B cell (primary cell): ENCODE measurements around the gene LMO7. TPM values are rescaled to one million over a fixed set of nuclear protein-coding genes. Genes with fewer than 3 reads are reported as not detected.

ENCODE experiments used
- ATAC-seq: fragments of 200-7000 bp; cut with Tn5 transposase; one replicate; pipeline ENCODE4 v1.10.0; 2021; ENCODE audit warnings: low read depth, mild to moderate bottlenecking, moderate number of reproducible peaks, moderate library complexity
- CTCF ChIA-PET: fragments of 350-600 bp; sonication (Branson Sonifier 250); formaldehyde crosslinking; loops from one replicate; lab custom pipeline; 2021; ENCODE audit warnings: antibody characterized with exemption, inconsistent platforms; lab: Charles Lee
- POLR2A ChIA-PET: fragments of 350-600 bp; sonication (Branson Sonifier 250); formaldehyde crosslinking; loops from one replicate; lab custom pipeline; 2021; ENCODE audit warnings: antibody characterized with exemption; lab: Charles Lee
- DNase-seq: peaks from one replicate; pipeline ENCODE4 v3.0.0; 2013
- H2AFZ ChIP-seq: 2 replicates; pipeline ENCODE4 v1.6.1; 2012; ENCODE audit warnings: mild to moderate bottlenecking, low read depth, low read length; ENCODE audit not compliant: insufficient read depth, poor library complexity, severe bottlenecking
- H3K27ac ChIP-seq, 2 donors: 1 replicate in 1 of 2; 2 replicates in 1 of 2; pipeline ENCODE4 v1.5.1; 2012 to 2013; ENCODE audit warnings: low read length in 2 of 2, mild to moderate bottlenecking in 2 of 2, moderate library complexity in 1 of 2
- H3K27me3 ChIP-seq, 4 experiments: fragments of 200-600 bp in 1 of 4; sonication (generic) in 1 of 4; replicated peaks in 1 of 4; 1 replicate in 2 of 4; 2 replicates in 2 of 4; pipeline versions ENCODE4 v1.6.1 to v1.7.0; 2013 to 2016; ENCODE audit warnings: low read length in 3 of 4, mild to moderate bottlenecking in 2 of 4, mixed read lengths in 1 of 4, moderate library complexity in 1 of 4; ENCODE audit not compliant: insufficient read depth in 4 of 4, control insufficient read depth in 3 of 4; ENCODE audit errors: control extremely low read depth in 1 of 4
- H3K36me3 ChIP-seq, 2 experiments: replicated peaks in 1 of 2; 1 replicate in 1 of 2; 2 replicates in 1 of 2; pipeline versions ENCODE4 v1.6.1 to v1.7.1; 2013; ENCODE audit warnings: low read length in 1 of 2; ENCODE audit not compliant: insufficient read depth in 2 of 2, control insufficient read depth in 1 of 2; ENCODE audit errors: control extremely low read depth in 1 of 2, extremely low read depth in 1 of 2
- H3K4me1 ChIP-seq, 2 donors: fragments of 200-600 bp in 1 of 2; sonication (generic) in 1 of 2; 1 replicate in 1 of 2; 2 replicates in 1 of 2; pipeline versions ENCODE4 v1.5.1 to v1.6.1; 2013 to 2017; ENCODE audit warnings: low read length in 2 of 2; ENCODE audit not compliant: control insufficient read depth in 2 of 2, insufficient read depth in 2 of 2
- H3K4me2 ChIP-seq: replicated peaks from 2 replicates; pipeline ENCODE3; 2012; ENCODE audit warnings: mild to moderate bottlenecking, low read depth, low read length; ENCODE audit not compliant: poor library complexity, severe bottlenecking
- H3K4me3 ChIP-seq, 5 experiments: fragments of 200-600 bp in 1 of 5; sonication (generic) in 1 of 5; 1 replicate in 3 of 5; 2 replicates in 2 of 5; pipeline versions ENCODE4 v1.5.1 to v1.7.0; 2011 to 2016; ENCODE audit warnings: low read length in 4 of 5, mild to moderate bottlenecking in 4 of 5, low read depth in 2 of 5, control low read depth in 1 of 5, moderate library complexity in 1 of 5; ENCODE audit not compliant: insufficient read depth in 1 of 5; ENCODE audit errors: control extremely low read depth in 1 of 5, extremely low read depth in 1 of 5
- H3K79me2 ChIP-seq: fragments of 200-600 bp; sonication (generic); one replicate; pipeline ENCODE4 v1.6.0; 2016; ENCODE audit warnings: low read length; ENCODE audit not compliant: control insufficient read depth, insufficient read depth
- H3K9ac ChIP-seq: fragments of 200-600 bp; sonication (generic); 2 replicates; pipeline ENCODE4 v1.6.1; 2017; ENCODE audit warnings: mild to moderate bottlenecking, low read length, moderate library complexity
- H3K9me3 ChIP-seq, 3 donors: one replicate each; pipeline versions ENCODE4 v1.6.1 to v1.7.1; 2013; ENCODE audit warnings: low read length in 2 of 3; ENCODE audit not compliant: control insufficient read depth in 2 of 3, insufficient read depth in 1 of 3; ENCODE audit errors: control extremely low read depth in 1 of 3
- H4K20me1 ChIP-seq: 2 replicates; pipeline ENCODE4 v1.6.0; 2012; ENCODE audit warnings: mild to moderate bottlenecking, low read length; ENCODE audit not compliant: insufficient read depth, control insufficient read depth, poor library complexity, severe bottlenecking
- H3K27ac Mint-ChIP-seq: one replicate; pipeline ENCODE4 v1.8.0; 2021; ENCODE audit warnings: mixed read lengths
- H3K27me3 Mint-ChIP-seq: one replicate; pipeline ENCODE4 v1.8.0; 2021; ENCODE audit warnings: mixed read lengths
- H3K4me1 Mint-ChIP-seq: one replicate; pipeline ENCODE4 v1.8.0; 2021; ENCODE audit warnings: mixed read lengths
- H3K4me3 Mint-ChIP-seq: one replicate; pipeline ENCODE4 v1.8.0; 2021; ENCODE audit warnings: mixed read lengths
- H3K9me3 Mint-ChIP-seq: one replicate; pipeline ENCODE4 v1.8.0; 2022; ENCODE audit warnings: mixed read lengths; ENCODE audit not compliant: insufficient read depth
- EZH2 ChIP-seq: IDR thresholded peaks from 2 replicates; pipeline ENCODE4 v1.6.1; 2012; ENCODE audit warnings: borderline replicate concordance, low read depth, mild to moderate bottlenecking, moderate library complexity, low read length; ENCODE audit not compliant: insufficient read depth, poor library complexity, severe bottlenecking
- WGBS: methylation state at CpG from one replicate; pipeline ENCODE4 v1.1.5; 2013; ENCODE audit warnings: missing lambda C conversion rate; ENCODE audit not compliant: insufficient coverage; 5-methylcytosine and 5-hydroxymethylcytosine counted together
- intact Hi-C: fragments of 100-400 bp; cut with micrococcal nuclease; formaldehyde crosslinking; loops from one replicate; pipeline ENCODE4 v1.10.0; 2022
- polyA plus RNA-seq: library from polyadenylated mRNA; depleted of rRNA; stranded (reverse); fragments of >200 nt; gene quantifications from 2 replicates; pipeline ENCODE4 v1.2.3, GENCODE V29; 2012
- total RNA-seq, 2 donors: library from RNA; stranded (reverse); fragments of 120-200 nt in 1 of 2; gene quantifications; 1 replicate in 1 of 2; 2 replicates in 1 of 2; pipeline versions ENCODE4 v1.2.3 to v1.2.4, GENCODE V29; 2013 to 2022
- TF ChIP-seq, protein P1 (sequence below): fragments of 200-600 bp; IDR thresholded peaks from one replicate; pipeline ENCODE4 v1.8.0; 2022; ENCODE audit warnings: antibody characterized with exemption, mild to moderate bottlenecking

The LMO7 gene
- total and polyA plus RNA-seq, 2 donors (not counting 1 experiment from before 2014, with no cell fraction given): 7.8 to 17.4 TPM

DNA sequence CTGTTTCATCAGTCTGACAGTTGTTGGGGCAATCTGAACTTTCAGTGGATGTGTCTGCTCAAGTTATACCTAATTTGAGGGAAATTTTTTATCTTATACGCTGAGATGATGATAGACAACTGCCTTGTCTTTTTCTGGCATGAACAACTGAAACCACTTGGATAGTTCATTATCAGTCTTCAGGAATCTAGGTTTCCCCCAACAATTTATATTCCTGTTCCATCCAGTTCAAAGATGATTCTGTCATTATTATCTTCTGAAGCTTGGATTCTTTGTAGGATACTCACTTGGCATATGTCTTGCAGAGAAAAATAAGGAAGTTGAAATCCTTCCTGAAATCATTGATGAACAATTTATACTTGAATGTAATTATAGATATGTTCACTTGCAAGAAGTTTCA, 193.7 kb downstream of the LMO7 start:
- ChIA-PET POLR2A (no interaction called here), CTCF (no interaction called here)
- intact Hi-C loops: no loop called here
- Histone ChIP-seq H3K4me3 (no peak overlapping the region), H3K27ac (no peak overlapping the region), H3K4me2 (no peak overlapping the region), H3K9ac (no peak overlapping the region), H3K36me3 (no peaks in the 10 kb centered on the region), H2AFZ (no peak overlapping the region), H3K9me3 (peaks cover 0 to 2% (median 1%) of the 10 kb centered on the region in 3 donors), H3K79me2 (no peaks in the 10 kb centered on the region), H3K4me1 (no peaks in the 10 kb centered on the region), H3K27me3 (no peaks in the 10 kb centered on the region), H4K20me1 (no peaks in the 10 kb centered on the region)
- no peaks in the 10 kb centered on the region for H3K4me1 Mint-ChIP-seq
- WGBS: no CpG with 5 or more reads among the region's 1 CpG
- H3K27me3 Mint-ChIP-seq: no peaks in the 10 kb centered on the region
- H3K27ac Mint-ChIP-seq: no peak overlapping the region
- TF ChIP-seq, protein P1, sequence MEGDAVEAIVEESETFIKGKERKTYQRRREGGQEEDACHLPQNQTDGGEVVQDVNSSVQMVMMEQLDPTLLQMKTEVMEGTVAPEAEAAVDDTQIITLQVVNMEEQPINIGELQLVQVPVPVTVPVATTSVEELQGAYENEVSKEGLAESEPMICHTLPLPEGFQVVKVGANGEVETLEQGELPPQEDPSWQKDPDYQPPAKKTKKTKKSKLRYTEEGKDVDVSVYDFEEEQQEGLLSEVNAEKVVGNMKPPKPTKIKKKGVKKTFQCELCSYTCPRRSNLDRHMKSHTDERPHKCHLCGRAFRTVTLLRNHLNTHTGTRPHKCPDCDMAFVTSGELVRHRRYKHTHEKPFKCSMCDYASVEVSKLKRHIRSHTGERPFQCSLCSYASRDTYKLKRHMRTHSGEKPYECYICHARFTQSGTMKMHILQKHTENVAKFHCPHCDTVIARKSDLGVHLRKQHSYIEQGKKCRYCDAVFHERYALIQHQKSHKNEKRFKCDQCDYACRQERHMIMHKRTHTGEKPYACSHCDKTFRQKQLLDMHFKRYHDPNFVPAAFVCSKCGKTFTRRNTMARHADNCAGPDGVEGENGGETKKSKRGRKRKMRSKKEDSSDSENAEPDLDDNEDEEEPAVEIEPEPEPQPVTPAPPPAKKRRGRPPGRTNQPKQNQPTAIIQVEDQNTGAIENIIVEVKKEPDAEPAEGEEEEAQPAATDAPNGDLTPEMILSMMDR: no peak
- TF ChIP-seq EZH2: no peak
- no peak overlapping the region for H3K4me3 Mint-ChIP-seq
- no peak for ATAC-seq
- peaks cover 5% of the 10 kb centered on the region for H3K9me3 Mint-ChIP-seq
- DNase-seq: no peak

DNA sequence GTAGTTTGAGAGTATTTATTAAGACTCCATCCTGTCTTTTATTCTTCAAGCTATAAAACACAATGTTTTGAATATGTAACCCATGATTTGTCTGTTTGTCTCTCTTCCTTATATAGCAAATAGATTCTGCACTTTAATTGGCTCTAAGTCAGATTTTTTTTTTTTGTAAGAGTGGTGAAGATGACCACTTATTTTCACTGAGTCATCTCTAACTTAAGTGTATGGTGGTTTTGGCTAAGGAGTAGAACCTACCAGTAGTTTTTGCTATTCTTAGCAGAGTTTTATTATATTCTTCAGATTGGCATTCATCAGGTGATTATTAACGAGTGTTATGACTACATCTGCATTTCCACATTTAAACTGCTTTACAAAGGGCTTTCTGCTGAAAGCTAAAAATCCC, 194.7 kb downstream of the LMO7 start:
- TF ChIP-seq EZH2: no peak
- TF ChIP-seq, protein P1: no peak
- H3K27ac ChIP-seq: no peak overlapping the region
- H3K4me2 ChIP-seq: no peak overlapping the region
- peaks cover 5% of the 10 kb centered on the region for H3K9me3 Mint-ChIP-seq
- H3K27me3 Mint-ChIP-seq: no peaks in the 10 kb centered on the region
- ChIA-PET POLR2A (no interaction called here), CTCF (no interaction called here)
- H3K4me3 ChIP-seq: no peak overlapping the region
- no peaks in the 10 kb centered on the region for H3K4me1 Mint-ChIP-seq
- H3K36me3 ChIP-seq: no peaks in the 10 kb centered on the region
- WGBS: no CpG with 5 or more reads among the region's 1 CpG
- H3K4me3 Mint-ChIP-seq: no peak overlapping the region
- no peaks in the 10 kb centered on the region for H4K20me1 ChIP-seq
- no peak overlapping the region for H2AFZ ChIP-seq
- no peaks in the 10 kb centered on the region for H3K4me1 ChIP-seq
- no peaks in the 10 kb centered on the region for H3K27me3 ChIP-seq
- ATAC-seq (no peak), DNase-seq (no peak)
- H3K27ac Mint-ChIP-seq: no peak overlapping the region
- intact Hi-C loops: no loop called here
- no peaks in the 10 kb centered on the region for H3K79me2 ChIP-seq
- H3K9me3 ChIP-seq: peaks cover 0 to 2% (median 1%) of the 10 kb centered on the region in 3 donors
- no peak overlapping the region for H3K9ac ChIP-seq
